Fibroblast of lung (primary cell): Measurements from ENCODE around the gene BCLAF3.

ENCODE experiments used
- EZH2 ChIP-seq: IDR thresholded peaks from 2 replicates; pipeline ENCODE4 v1.5.1; 2012; ENCODE audit warnings: low read length, control low read depth, mild to moderate bottlenecking; ENCODE audit errors: missing control alignments
- TF ChIP-seq, protein P1 (sequence below), 2 donors: IDR thresholded peaks in 1 of 2; conservative IDR thresholded peaks in 1 of 2; 1 replicate in 1 of 2; 2 replicates in 1 of 2; pipeline ENCODE4 v1.5.1; 2011 to 2012; ENCODE audit warnings: low read length in 2 of 2, control low read depth in 1 of 2, inconsistent platforms in 1 of 2, low read depth in 1 of 2, mild to moderate bottlenecking in 1 of 2

DNA sequence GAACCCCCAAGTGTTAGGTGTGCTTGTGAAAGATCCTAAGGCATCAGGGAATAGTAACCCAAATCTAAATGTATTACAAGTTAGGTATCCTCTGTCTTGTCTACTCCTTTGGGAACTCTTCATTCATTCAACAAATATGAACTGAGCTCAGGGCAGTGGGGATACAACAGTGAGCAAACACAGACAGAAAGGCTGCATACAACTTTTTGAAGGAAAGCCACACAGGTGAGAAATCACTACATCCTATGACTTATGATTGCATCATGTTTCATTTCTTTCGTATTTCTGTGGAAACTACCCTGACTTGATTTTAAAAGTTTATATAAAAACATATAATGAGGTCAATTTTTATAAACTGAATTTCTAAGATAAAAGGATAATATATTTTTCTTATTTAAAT, 43.2 kb downstream of the BCLAF3 start:
- TF ChIP-seq, protein P1, sequence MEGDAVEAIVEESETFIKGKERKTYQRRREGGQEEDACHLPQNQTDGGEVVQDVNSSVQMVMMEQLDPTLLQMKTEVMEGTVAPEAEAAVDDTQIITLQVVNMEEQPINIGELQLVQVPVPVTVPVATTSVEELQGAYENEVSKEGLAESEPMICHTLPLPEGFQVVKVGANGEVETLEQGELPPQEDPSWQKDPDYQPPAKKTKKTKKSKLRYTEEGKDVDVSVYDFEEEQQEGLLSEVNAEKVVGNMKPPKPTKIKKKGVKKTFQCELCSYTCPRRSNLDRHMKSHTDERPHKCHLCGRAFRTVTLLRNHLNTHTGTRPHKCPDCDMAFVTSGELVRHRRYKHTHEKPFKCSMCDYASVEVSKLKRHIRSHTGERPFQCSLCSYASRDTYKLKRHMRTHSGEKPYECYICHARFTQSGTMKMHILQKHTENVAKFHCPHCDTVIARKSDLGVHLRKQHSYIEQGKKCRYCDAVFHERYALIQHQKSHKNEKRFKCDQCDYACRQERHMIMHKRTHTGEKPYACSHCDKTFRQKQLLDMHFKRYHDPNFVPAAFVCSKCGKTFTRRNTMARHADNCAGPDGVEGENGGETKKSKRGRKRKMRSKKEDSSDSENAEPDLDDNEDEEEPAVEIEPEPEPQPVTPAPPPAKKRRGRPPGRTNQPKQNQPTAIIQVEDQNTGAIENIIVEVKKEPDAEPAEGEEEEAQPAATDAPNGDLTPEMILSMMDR (conservative IDR thresholded peaks at IDR 0.05 in 1 of 2, IDR thresholded peaks at IDR 0.05 in 1 of 2; ENCODE audit: low read depth in 1 of 2, low read length in 2 of 2), result no peak
- TF ChIP-seq EZH2, result no peak
